HepG2 (cell line): Measurements from ENCODE around the gene DHX16. TPM values are rescaled to one million over a fixed set of nuclear protein-coding genes. Genes with fewer than 3 reads are reported as not detected.
A peak's percentile ranks its signal among the peaks of the same experiment; 100 is the strongest.

Experiments used
- ETV5 ChIP-seq: IDR thresholded peaks from 2 replicates; pipeline ENCODE4 v1.6.1; 2018; ENCODE audit warnings: missing biosample characterization, missing genetic modification reagents, inconsistent platforms, borderline replicate concordance
- FOXP4 ChIP-seq: sonication (generic); formaldehyde crosslinking; IDR thresholded peaks from 2 replicates; pipeline ENCODE4 v1.4.0; 2020; ENCODE audit warnings: missing genetic modification reagents
- HDAC2 ChIP-seq: sonication (generic); formaldehyde crosslinking; IDR thresholded peaks from 2 replicates; pipeline ENCODE4 v1.4.0; 2020; ENCODE audit warnings: missing genetic modification reagents
- HHEX ChIP-seq: IDR thresholded peaks from 2 replicates; pipeline ENCODE4 v1.6.1; 2016; ENCODE audit warnings: control low read depth
- HNRNPUL1 ChIP-seq: fragments of 200-400 bp; formaldehyde crosslinking; IDR thresholded peaks from 2 replicates; pipeline ENCODE4 v1.6.1; 2017; ENCODE audit warnings: low read depth, mild to moderate bottlenecking, low read length, moderate library complexity
- HOXA3 ChIP-seq: sonication (generic); formaldehyde crosslinking; IDR thresholded peaks from 2 replicates; pipeline ENCODE4 v1.5.0; 2020; ENCODE audit warnings: missing genetic modification reagents
- PCBP1 ChIP-seq: fragments of 200-400 bp; formaldehyde crosslinking; IDR thresholded peaks from 2 replicates; pipeline ENCODE4 v1.6.1; 2017; ENCODE audit warnings: mild to moderate bottlenecking, low read depth, low read length, borderline replicate concordance
- YEATS2 ChIP-seq: sonication (generic); formaldehyde crosslinking; IDR thresholded peaks from 2 replicates; pipeline ENCODE4 v1.4.0; 2020; ENCODE audit warnings: missing genetic modification reagents, borderline replicate concordance
- ZNF20 ChIP-seq: sonication (generic); formaldehyde crosslinking; IDR thresholded peaks from 2 replicates; pipeline ENCODE4 v1.4.0; 2020; ENCODE audit warnings: mild to moderate bottlenecking, moderate library complexity, missing genetic modification reagents
- ZNF274 ChIP-seq: sonication (generic); formaldehyde crosslinking; IDR thresholded peaks from 2 replicates; pipeline ENCODE4 v1.5.1; 2020; ENCODE audit warnings: mild to moderate bottlenecking, missing genetic modification reagents
- ZNF3 ChIP-seq: IDR thresholded peaks from 2 replicates; pipeline ENCODE4 v1.7.0; 2017; ENCODE audit warnings: inconsistent platforms
- ZNF414 ChIP-seq: sonication (generic); formaldehyde crosslinking; IDR thresholded peaks from 2 replicates; pipeline ENCODE4 v1.5.0; 2020; ENCODE audit warnings: missing genetic modification reagents
- ZNF44 ChIP-seq: sonication (generic); formaldehyde crosslinking; IDR thresholded peaks from 2 replicates; pipeline ENCODE4 v1.5.1; 2020; ENCODE audit warnings: mild to moderate bottlenecking, missing genetic modification reagents
- polyA plus RNA-seq, 8 experiments: library from polyadenylated mRNA; depleted of rRNA in 3 of 8; stranded (reverse) in 7 of 8; unstranded in 1 of 8; fragments of >200 nt; fragmentation: Illumina TruSeq in 4 of 8; extraction: Trizol in 4 of 8; gene quantifications; 2 replicates each; pipeline versions ENCODE4 v1.2.1 to v1.2.3, GENCODE V29; 2011 to 2016; ENCODE audit warnings: low read depth in 4 of 8, missing spikeins in 1 of 8, mixed read lengths in 1 of 8; ENCODE audit not compliant: insufficient read depth in 1 of 8
- total RNA-seq, 5 experiments: library from RNA; depleted of rRNA; stranded (reverse); fragments of >200 nt; fragmentation: Illumina TruSeq; extraction: Trizol; gene quantifications; 2 replicates each; pipeline ENCODE4 v1.2.3, GENCODE V29; 2016; ENCODE audit warnings: low read depth in 1 of 5
- TF ChIP-seq, protein P1 (sequence below): sonication (generic); formaldehyde crosslinking; IDR thresholded peaks from 2 replicates; pipeline ENCODE4 v1.5.1; 2020; ENCODE audit warnings: mild to moderate bottlenecking, missing genetic modification reagents, borderline replicate concordance
- TF ChIP-seq, protein P2 (sequence below): sonication (generic); formaldehyde crosslinking; IDR thresholded peaks from 2 replicates; pipeline ENCODE4 v1.4.0; 2020; ENCODE audit warnings: mild to moderate bottlenecking, missing genetic modification reagents
- TF ChIP-seq, protein P3 (sequence below): conservative IDR thresholded peaks from 2 replicates; pipeline ENCODE4 v1.6.1; 2018; ENCODE audit warnings: missing genetic modification reagents

DHX16 gene
- total and polyA plus RNA-seq, 2 of the 13 experiments (the other 11 are each of a cell fraction or from before 2014, with no cell fraction given) = 57.0 to 58.5 TPM

DNA sequence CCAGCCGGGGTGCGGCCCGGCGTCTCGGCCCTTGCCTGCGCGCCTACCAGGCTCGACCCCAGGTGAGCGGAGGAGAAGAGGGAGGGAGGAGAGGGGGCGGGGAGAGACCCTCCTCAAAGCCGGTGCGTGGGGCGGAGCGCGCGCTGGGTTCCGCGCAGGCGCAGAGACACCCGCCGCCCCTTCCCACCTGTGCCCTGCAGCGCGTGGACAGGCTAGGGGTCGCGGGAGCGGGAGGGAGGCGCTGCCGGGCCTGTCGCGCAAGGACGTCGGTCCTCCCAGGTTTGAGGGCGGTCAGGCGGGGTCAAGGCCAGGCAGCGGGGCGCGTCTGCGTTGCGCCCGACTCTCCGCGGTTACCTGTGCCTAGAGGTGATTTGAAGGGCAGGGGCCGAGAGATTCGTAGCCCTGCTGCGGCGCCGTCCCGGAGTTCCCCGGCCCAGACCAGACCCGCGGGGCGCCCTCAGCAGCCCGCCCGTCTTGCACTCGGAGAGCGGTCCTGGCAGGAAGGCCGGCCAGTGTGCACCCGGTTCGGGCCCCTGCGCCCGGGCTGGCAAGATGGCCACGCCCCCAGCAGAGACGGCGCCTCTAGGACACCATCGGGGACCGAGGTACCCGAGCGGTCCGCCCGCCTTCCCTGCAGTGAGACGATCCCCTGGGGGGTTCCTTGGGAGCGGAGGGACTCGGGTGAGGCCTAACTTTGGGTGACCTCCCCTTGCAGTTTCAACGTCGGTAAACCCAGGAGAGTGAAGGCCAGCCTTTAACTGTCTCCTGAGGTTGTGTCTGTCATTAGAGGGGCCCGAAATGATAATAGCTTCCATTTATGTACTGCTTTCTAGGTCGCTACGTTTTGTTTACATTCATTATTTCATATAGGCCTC is 25.3 kb downstream of the DHX16 start (continued):
- TF ChIP-seq, protein P1, sequence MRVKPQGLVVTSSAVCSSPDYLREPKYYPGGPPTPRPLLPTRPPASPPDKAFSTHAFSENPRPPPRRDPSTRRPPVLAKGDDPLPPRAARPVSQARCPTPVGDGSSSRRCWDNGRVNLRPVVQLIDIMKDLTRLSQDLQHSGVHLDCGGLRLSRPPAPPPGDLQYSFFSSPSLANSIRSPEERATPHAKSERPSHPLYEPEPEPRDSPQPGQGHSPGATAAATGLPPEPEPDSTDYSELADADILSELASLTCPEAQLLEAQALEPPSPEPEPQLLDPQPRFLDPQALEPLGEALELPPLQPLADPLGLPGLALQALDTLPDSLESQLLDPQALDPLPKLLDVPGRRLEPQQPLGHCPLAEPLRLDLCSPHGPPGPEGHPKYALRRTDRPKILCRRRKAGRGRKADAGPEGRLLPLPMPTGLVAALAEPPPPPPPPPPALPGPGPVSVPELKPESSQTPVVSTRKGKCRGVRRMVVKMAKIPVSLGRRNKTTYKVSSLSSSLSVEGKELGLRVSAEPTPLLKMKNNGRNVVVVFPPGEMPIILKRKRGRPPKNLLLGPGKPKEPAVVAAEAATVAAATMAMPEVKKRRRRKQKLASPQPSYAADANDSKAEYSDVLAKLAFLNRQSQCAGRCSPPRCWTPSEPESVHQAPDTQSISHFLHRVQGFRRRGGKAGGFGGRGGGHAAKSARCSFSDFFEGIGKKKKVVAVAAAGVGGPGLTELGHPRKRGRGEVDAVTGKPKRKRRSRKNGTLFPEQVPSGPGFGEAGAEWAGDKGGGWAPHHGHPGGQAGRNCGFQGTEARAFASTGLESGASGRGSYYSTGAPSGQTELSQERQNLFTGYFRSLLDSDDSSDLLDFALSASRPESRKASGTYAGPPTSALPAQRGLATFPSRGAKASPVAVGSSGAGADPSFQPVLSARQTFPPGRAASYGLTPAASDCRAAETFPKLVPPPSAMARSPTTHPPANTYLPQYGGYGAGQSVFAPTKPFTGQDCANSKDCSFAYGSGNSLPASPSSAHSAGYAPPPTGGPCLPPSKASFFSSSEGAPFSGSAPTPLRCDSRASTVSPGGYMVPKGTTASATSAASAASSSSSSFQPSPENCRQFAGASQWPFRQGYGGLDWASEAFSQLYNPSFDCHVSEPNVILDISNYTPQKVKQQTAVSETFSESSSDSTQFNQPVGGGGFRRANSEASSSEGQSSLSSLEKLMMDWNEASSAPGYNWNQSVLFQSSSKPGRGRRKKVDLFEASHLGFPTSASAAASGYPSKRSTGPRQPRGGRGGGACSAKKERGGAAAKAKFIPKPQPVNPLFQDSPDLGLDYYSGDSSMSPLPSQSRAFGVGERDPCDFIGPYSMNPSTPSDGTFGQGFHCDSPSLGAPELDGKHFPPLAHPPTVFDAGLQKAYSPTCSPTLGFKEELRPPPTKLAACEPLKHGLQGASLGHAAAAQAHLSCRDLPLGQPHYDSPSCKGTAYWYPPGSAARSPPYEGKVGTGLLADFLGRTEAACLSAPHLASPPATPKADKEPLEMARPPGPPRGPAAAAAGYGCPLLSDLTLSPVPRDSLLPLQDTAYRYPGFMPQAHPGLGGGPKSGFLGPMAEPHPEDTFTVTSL = peak; percentile 31; the same call in 1 of the 2 replicates
- TF ChIP-seq, protein P2, sequence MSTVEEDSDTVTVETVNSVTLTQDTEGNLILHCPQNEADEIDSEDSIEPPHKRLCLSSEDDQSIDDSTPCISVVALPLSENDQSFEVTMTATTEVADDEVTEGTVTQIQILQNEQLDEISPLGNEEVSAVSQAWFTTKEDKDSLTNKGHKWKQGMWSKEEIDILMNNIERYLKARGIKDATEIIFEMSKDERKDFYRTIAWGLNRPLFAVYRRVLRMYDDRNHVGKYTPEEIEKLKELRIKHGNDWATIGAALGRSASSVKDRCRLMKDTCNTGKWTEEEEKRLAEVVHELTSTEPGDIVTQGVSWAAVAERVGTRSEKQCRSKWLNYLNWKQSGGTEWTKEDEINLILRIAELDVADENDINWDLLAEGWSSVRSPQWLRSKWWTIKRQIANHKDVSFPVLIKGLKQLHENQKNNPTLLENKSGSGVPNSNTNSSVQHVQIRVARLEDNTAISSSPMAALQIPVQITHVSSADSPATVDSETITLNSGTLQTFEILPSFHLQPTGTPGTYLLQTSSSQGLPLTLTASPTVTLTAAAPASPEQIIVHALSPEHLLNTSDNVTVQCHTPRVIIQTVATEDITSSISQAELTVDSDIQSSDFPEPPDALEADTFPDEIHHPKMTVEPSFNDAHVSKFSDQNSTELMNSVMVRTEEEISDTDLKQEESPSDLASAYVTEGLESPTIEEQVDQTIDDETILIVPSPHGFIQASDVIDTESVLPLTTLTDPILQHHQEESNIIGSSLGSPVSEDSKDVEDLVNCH (CRISPR knock-in tag) = no peak
- TF ChIP-seq HOXA3 (CRISPR knock-in tag) (peak; percentile 93), PCBP1 (peak; percentile 59; the same call in 1 of the 2 replicates), FOXP4 (CRISPR knock-in tag) (peak; percentile 71; the same call in 1 of the 2 replicates), ZNF414 (CRISPR knock-in tag) (peak; percentile 87; the same call in 1 of the 2 replicates), HDAC2 (CRISPR knock-in tag) (peak; percentile 81), ZNF20 (no peak), HNRNPUL1 (peak; percentile 78), ZNF44 (CRISPR knock-in tag) (peak; percentile 99), ETV5 (CRISPR knock-in tag) (peak; percentile 71), HHEX (CRISPR knock-in tag) (no peak), ZNF3 (CRISPR knock-in tag) (peak; percentile 42; the same call in 1 of the 2 replicates), YEATS2 (CRISPR knock-in tag) (peak; percentile 88), ZNF274 (CRISPR knock-in tag) (peak; percentile 98)
- TF ChIP-seq, protein P3, sequence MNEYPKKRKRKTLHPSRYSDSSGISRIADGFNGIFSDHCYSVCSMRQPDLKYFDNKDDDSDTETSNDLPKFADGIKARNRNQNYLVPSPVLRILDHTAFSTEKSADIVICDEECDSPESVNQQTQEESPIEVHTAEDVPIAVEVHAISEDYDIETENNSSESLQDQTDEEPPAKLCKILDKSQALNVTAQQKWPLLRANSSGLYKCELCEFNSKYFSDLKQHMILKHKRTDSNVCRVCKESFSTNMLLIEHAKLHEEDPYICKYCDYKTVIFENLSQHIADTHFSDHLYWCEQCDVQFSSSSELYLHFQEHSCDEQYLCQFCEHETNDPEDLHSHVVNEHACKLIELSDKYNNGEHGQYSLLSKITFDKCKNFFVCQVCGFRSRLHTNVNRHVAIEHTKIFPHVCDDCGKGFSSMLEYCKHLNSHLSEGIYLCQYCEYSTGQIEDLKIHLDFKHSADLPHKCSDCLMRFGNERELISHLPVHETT (CRISPR knock-in tag) = peak; percentile 64; the same call in 1 of the 2 replicates
